Fibroblast of the conjunctiva (primary cell): Measurements from ENCODE around the gene PUM2.
"Not testable (repeated sequence)": the region's sequence is repeated elsewhere in the genome, so short reads cannot be mapped to it uniquely, and the experiment has no call there.

ENCODE experiments used
- DNase-seq: peaks from one replicate; pipeline ENCODE4 v3.0.0-alpha.2; 2010; ENCODE audit warnings: low read depth

Gene PUM2

DNA sequence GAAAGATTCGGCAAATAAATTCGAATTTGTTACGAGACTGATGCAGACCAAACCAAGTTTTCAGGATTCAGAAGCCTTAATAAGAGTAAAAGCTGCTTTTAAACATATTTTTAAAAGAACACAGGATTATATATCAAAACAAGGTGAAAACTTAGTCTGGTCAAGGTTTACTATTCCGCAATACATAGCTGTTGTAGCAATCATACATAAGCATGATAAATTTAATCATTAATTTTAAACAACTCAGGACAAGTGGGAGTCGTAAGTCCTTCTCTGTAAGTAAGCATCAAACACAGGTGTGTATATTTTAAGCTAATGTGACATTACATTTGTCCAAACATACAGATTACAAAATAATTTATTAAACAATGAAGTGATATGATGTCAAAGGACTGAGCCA, 57.7 kb downstream of the PUM2 start:
- no peak for DNase-seq

DNA sequence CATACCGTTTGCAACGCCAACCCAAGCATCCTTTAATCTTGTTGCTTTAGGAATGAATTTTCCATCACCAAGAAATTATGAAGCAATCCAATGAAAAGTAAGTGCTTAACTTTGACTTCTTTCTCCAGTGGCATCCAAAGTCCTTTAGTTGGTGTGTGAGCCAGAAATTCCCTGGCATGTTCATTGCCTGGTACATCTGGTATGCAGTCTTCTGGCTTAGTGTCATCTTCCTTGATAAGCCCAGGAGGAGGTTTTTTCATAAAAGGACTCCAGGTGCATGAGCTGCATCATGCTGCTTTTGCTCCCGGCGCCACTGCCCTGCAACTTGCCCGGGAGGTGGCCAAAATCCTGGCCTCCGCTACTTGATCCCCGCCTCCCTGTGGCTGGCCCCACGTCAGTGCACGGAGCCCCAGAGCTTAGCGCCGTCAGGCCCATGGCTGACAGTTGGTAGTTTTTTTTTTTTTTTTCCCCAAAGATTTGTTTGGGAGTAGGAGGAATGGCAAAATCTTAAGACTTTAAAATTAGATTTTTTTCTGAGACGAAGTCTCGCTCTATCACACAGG, 58.7 kb downstream of the PUM2 start:
- no peak for DNase-seq

DNA sequence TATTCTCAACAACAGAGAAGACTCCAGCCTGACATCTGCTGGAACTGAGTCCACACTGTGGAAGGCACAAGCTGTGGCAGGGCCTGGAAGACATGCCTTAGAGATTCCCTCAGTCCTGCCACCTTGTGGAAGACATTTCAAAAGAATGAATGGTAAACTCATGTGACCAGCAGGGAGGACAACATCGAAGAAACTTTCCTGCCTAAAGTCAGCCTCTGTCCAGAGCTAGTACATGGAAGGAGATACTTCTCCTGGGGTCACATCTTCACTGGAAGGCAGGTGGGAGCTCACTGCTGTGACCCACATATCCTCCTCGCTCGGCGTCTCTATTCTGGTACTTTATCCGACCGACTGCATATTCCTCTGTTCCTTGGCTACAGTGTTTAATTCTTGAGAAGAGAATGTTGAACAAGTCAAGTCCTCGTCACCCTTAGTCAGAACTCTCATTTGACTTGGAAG, 59.5 kb downstream of the PUM2 start:
- peak; percentile 82 for DNase-seq

DNA sequence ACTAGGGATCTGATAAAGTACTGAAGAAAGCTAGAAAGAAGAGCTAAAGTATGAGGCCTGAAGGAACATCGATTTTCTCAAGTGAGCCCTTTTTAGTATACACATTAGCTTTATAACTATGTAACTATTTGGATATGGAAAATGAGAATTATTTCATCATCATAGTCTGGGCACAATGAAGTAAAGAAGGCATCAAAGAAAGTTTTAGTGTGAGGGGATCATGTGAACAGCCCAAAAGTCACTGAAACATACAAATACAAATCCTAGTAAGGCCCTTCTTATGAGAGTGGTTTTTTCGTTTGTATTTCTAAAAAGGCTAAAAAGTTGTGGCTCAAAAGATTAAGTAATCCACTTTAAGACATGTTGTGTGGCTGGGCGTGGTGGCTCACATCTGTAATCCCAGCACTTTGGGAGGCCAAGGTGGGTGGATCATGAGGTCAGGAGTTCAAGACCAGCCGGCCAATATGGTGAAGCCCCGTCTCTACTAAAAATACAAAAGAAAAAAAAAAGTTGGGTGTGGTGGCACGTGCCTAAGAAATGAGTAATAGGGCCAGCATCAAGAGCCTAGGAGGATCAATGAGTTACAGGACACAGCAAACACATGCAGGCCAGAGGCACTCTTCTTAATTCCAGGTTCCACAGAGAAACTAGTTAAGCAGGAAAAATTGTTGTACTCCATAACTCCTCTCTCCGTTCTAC, 61.9 kb downstream of the PUM2 start:
- DNase-seq: peak; percentile 51

DNA sequence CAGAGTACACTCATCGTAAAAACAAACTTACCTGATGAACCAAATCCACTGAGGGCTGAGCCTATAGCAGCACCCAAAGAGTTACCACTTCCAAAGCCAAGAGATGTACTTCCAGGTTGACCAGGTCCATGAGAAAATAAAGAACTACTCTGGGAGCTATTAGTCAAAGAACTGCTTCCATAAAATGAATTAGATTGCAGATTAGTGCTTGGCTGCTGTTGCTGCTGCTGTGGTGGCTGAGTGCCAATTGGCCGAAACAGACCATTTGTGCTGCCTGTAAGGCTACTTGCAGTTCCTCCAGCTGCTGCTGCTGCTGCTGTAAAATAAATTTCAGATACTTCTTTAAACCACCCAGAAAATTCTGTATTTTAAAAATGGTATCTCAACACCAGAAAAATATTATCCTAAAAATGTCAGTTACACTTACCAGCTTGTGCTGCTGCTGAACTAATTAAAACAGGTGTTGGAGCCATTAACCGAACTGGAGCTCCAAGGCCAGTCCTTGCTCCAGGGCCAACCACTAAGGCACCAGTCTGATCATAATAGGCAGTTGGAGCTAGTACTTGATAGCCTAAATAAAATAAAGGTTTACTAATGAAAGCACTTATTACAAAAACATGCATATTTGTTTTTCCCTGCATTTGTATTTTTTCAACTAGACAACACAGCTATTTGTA, 67.6 kb downstream of the PUM2 start:
- peak; percentile 46 for DNase-seq

DNA sequence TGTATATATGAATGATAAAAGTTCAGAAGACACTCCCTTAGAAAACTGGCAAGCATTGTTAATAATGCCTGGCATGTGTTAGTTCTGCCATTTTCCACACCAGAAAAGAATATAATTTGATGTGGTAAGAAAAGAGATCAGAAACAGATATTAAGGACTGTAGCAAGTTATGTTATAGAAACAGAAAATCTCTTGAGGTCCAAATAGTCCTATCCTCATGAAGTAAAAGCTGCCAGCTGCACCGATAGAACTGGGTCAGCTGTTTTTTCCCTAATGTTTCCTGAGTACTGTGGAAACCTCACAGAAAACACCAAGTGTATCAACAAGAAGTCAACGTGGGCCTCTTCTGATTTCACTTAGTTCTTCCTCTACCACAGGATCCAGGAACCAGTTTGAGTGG, 68.8 kb downstream of the PUM2 start:
- DNase-seq: no peak

DNA sequence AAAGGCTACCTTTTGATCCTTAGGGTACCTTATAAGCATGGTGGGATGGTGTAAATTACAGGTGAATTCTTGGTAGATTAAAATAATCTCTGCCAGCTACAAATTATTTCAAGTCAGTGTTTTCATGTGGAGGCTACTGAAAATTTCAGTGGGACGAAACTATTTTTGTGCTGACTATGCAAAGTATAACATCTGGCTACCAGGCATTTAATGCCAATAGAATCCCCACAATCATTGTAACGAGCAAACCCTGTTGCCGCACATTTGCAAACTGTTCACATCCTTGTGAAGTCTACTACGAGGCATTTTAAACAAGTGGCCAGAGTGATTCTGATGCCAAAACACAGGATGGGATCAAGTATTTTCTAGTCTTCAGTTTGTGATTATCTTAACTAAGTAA, 77.6 kb downstream of the PUM2 start:
- no peak for DNase-seq

DNA sequence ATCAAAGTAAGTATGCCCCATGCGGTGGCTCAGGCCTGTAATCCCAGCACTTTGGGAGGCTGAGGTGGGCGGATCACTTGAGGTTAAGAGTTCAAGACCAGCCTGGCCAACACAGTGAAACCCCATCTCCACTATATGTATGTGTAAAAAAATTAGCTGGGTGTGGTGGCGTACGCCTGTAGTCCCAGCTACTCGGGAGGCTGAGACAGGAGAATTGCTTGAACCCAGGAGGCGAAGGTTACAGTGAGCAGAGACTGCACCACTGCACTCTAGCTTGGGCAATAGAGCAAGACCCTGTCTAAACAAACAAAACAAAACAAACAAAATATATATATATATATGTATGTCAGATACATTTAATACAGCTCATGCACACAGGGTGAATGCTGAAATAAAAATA, 82.3 kb downstream of the PUM2 start:
- not testable (repeated sequence) for DNase-seq

DNA sequence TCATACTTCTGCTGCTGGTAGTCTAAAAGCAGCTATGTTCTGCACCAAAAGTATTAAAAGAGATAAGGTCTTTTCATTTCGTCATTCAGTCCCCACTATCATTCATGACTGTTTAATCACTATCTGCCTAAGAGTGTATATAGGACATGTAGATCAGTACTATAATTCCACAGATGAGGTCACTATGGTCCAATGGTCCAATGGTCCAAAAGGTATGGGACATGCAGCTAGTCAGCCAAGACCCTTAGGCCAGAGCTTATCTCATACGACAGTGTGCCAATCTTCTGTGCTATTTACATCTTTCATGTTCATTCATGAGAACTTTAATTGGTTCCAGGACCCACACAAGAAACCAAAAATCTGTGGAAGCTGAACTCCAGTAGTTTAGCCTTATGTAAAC, 83.1 kb downstream of the PUM2 start:
- DNase-seq: no peak

DNA sequence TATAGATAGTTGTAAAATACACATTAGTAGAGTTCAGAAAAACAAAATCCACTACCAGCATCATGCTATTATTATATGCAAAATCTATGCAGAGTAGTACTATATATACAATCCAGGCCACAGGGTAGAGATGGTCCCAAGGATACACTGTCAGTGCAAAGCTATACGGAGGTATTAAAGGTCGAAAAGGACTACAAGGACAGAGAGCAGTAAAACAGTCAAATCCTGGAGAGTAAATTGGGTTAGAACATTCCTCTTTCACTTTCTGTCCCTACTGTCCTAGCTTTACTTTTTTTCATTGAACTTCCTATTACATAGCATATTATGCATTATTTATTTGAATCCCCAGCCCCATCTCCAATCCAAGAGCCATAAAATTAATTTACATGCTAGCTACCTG, 86.0 kb downstream of the PUM2 start:
- no peak for DNase-seq

DNA sequence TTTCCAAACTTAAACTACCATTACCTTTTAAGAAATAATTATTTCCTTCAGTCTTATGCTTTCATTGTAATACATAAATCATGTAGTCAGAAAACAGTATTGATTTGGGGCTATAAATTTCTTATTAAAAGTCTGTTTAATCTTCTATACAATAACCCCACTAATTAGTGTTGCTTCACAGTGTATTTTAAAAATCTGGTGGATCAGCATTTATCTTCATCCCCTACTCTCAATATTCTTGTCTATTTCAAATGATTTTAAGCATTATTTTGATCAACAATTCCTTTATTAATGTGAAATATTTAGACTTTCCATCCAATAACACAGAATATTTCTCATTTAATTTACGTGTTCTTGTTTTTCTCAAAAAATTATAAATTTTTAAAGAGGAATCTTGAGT, 93.2 kb downstream of the PUM2 start:
- no peak for DNase-seq

DNA sequence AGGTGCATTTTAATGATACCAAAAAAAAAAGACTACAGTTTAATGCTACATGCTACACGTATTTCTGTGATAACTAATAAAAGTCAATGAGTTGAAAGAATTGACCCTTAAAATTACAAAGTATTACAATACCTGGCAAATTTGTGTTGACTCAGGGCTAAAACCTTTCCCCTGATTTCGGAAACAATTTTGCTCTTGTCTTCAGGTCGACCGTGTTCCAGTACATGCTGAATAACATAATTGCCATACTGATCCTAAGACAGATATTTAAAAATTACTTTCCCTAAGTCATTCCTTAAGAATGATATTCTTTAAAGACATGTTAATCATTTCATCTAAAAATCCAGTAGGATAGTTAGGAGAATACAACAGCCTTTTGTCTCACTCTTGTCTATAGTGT, 95.9 kb downstream of the PUM2 start:
- no peak for DNase-seq

DNA sequence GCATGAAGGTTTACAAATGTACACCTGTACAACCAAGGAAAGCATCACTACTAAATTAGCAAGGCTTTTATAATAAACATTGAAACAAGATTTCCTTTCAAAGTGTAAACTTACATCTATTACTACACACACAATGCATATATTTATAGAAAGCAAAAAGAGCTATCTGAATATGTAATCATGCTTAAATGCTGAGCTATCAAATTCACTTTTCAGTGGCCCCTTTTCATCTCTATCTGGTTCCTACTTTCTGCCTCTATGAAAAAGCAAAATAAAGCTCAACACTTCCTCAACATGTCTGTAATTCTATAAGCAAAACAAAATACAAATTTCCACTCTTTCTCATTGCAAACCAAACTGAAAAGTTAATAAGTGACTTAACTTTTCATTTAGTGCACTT, 100.2 kb downstream of the PUM2 start:
- no peak for DNase-seq

DNA sequence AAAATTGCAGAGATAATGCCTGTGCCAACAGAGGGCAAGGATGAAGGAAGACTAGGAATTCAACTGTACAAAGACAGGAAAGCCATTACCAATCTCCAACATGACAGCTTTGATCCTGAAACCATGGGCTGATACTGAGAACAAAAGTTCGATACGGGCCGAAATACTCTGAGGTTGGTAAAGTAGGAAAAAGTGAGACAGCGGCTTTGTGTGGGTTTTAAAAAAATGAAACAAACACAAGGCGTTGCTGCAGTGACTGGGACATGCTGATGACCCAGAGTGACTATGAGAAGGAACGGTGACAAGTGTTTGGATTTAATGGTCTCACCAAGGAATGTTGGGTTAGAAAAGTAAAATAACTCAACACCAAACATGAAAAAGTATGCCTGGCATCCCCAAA, 101.5 kb downstream of the PUM2 start:
- no peak for DNase-seq

DNA sequence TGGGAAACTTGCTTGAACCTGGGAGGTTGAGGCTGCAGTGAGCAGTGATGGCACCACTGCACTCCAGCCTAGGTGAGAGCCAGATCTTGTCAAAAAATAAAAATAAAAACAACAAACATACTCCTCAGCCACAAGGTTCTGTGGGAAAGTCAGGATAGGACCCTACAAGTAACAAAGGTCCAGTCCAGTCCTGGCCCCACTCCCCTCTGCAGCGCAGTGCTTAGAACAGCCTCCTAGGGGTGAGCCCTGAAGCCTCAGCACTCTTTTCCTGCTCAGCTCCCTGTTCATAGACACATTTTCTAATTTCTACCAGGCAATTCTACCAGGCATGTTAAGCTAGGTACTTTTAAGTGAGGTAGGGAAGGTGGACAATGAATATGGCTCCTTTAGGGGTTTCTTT, 103.6 kb downstream of the PUM2 start:
- DNase-seq: no peak

DNA sequence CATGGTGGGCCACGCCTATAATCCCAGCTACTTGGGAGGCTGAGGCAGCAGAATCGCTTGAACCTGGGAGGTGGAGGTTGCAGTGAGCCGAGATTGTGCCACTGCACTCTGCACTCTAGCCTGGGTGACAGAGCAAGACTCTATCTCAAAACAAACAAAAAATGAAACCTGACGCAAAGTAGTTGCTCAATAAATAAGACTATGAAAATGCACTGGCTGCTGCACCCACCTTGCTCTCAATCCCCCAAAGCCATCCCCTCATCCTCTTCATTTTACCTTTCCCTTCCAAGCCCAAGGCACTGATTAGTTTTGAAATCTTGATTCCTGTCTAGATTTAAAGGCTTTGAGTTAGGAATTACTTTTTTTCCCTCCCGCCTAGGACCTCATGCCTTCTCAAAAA, 107.0 kb downstream of the PUM2 start:
- DNase-seq: not testable (repeated sequence)

DNA sequence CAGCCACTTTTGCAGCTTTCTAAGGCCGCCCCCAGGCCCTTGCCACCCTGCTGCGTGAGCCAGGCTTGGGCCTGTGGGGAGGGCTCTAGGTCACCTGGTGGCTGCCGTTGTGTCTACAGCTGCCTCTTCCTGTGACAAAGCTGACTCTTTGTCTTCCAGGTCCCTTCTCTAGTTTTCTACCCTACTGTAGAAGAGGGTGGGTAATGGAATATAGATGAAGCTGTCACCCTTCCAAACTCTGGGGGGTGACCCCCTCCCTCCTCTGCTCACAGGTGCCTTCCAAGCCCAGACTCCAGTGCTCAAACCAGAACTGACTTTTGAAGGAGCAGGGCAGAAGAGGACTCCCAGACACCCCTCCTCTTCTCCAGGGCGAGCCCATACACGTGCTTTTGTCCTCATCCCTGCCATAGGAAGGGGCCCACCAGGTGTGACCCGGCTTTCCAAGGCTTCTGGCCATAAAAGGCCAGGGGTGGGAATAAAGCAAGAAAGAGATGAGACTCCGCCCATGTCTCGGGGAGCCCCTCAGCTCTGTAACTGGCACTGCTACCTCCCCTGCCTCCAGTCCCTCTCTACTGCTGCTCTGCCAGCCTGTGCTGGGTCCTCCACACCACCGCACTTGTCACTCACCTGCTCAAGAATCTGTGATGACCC, 107.8 kb downstream of the PUM2 start:
- no peak for DNase-seq

DNA sequence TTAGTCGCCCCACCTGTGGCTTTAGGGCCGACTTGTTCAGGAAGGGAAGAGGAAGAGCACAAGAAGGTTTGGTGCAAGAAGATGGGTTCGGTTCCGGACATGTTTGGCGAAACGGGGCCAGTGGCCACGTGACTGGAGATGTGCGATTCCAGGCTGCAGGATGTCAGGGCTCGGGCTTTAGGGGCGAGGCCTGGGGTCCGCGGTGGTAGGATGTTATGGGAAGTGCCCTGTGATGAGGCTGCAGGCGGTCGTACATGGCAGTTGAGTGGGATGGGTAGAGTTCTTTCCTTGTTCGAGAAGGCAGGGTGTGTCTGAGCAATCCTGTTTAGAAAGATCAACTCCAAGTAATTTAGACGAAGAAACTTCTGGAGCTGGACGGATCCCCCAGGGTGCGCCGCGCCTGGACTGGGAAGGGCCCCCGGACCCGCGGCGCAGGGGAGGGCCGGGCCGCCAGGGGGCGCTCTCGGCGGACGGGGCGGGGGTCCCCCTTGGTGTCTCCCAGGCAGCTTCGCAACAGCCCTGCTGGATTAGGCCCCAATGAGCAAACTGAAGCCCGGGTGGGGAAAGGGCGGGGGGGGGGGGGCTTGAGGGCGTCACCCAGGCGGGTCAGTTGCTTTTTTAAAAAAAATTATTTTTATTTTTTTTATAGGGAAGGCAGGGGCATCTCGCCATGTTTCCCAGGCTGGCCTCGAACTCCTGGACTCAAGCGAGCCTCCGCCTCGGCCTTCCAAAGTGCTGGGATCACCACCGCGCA, 108.5 kb downstream of the PUM2 start:
- DNase-seq: no peak

DNA sequence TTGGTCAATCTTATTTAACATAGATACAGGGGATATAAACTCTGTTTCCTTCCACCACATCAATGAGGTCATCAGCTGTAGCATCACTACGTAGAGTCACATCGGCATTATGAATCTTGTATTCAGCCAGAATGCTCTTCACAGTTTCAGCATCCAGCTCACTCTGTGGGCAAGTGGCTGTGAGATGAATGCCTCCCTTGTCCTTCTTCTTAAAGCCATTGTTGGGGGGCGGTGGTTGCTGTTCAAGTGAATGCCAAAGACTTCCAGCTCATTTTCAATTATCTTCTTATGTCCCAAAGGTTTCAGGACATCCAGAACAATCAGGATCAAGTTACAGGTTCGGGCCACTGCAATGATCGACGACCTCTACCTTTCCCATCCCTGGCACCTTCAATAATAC, 110.4 kb downstream of the PUM2 start:
- DNase-seq: not testable (repeated sequence)

DNA sequence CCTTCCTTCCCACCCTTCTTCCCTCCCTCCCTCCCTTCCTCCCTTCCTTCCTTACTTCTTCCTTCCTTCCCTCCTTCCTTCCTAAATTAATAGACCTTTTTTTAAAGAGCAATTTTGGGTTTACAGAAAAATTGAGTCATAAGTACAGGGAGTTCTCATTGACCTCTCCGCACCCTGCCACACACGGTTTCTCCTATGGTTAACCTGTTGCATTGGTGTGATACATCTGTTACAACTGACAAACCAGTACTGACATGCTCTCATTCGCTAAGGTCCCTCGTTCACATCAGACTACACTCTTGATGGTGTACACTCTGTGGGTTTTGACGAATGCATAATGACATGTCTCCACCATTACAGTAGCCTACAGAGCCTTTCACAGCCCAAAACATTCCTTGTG, 114.1 kb downstream of the PUM2 start:
- DNase-seq: no peak

DNA sequence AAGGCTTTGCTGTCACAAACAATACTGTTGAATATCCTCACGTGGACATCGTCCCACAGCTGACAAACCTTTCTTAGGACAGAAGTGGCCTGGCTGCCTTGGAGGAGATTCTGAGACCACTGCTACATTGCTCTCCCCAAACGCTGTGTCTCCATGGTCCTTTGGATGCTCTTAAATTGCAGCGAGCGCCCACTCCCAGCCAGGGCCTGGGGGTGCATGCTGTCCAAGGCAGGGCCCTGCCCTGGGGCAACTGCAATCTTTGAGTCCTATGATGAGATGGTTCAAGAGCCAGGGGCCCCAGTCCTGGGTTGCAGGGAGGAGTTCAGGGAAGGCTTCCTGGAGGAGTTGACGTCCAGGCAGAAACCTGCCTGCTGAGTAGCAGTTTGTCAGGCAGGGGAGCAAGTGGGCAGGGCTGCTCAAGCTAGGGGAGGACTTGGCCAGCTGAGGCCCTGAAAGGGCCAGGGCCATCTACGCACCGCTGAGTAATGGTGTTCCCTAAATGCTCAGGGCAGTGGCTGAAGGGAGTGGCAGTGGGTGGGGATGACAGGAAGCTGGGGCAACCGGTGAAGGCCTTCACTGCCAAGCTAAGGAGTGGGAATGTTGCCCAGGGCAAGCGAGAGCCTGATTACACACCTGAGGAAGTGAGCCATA, 114.9 kb downstream of the PUM2 start:
- DNase-seq: no peak

DNA sequence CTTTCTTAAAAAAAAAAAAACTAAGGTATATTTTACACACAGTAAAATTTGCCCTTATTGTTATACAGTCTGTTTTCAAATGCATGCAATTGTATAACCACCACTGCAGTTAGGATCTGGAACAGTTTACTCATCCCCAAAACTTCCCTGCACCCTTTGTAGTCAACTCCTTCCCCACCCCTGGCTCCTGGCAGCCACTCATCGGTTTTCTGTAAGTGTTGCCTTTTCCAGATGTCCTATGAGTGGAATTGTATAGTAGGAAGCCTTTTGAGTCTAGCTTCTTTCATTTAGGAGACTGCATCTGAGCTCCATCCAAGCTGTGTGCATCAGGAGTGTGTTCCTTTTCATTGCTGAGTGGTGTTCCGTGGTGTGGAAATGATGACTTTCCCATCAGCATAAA, 116.0 kb downstream of the PUM2 start:
- DNase-seq: not testable (repeated sequence)
